Measurements from ENCODE around the gene C9orf78. TPM values are rescaled to one million over a fixed set of nuclear protein-coding genes. Genes with fewer than 3 reads are reported as not detected.

C9orf78 gene
- total and polyA plus RNA-seq, 4 donors, result 31.1 to 84.2 (median 50.9) TPM

- H3K36me3 ChIP-seq (ENCODE audit: control insufficient read depth in 4 of 4, insufficient read depth in 3 of 4, low read depth in 1 of 4, low read length in 3 of 4), result peaks cover 12 to 62% (median 26%) of the 10 kb centered on the region in 4 donors
- H3K9ac ChIP-seq (ENCODE audit: low read depth in 1 of 2, low read length in 2 of 2), result no peak overlapping the region
- WGBS, result 89% methylated on average over 11 of the region's 11 CpGs
- TF ChIP-seq REST (IDR thresholded peaks at IDR 0.05) (no peak), JUND (IDR thresholded peaks at IDR 0.05) (no peak), HNF4G (IDR thresholded peaks at IDR 0.05) (no peak), MAX (IDR thresholded peaks at IDR 0.05) (no peak), YY1 (IDR thresholded peaks at IDR 0.05) (no peak), RAD21 (IDR thresholded peaks at IDR 0.05) (no peak), SP1 (IDR thresholded peaks at IDR 0.05) (no peak), RXRA (IDR thresholded peaks at IDR 0.05) (no peak), ZBTB33 (IDR thresholded peaks at IDR 0.05) (no peak), TAF1 (conservative IDR thresholded peaks at IDR 0.05) (no peak), NR2F2 (IDR thresholded peaks at IDR 0.05) (no peak)
- H3K4me1 ChIP-seq (ENCODE audit: control insufficient read depth in 4 of 4, insufficient read depth in 4 of 4, low read length in 3 of 4), result peaks cover 0 to 3% (median 0%) of the 10 kb centered on the region in 4 donors
- H3K4me3 ChIP-seq (ENCODE audit: low read depth in 1 of 3, low read length in 3 of 3), result no peak overlapping the region
- DNase-seq (ENCODE audit: low spot score), result peak; percentile 29
- H3K27ac ChIP-seq (ENCODE audit: low read depth in 1 of 2, low read length in 2 of 2), result no peak overlapping the region
- no peaks in the 10 kb centered on the region for H3K9me3 ChIP-seq (ENCODE audit: control insufficient read depth in 4 of 4, low read length in 3 of 4)
- H3K27me3 ChIP-seq (ENCODE audit: control insufficient read depth in 4 of 4, insufficient read depth in 4 of 4, low read length in 3 of 4), result no peaks in the 10 kb centered on the region
Observed at GRCh38 chr9:129858167-129858962, 23.3 kb upstream of the C9orf78 start.

GRCh38 chr9:129857207-129857606 lies 22.1 kb upstream of the C9orf78 start:
- H3K4me3 ChIP-seq (ENCODE audit: low read depth in 1 of 3, low read length in 3 of 3), result no peak overlapping the region
- peaks cover 15 to 69% (median 32%) of the 10 kb centered on the region in 4 donors for H3K36me3 ChIP-seq (ENCODE audit: control insufficient read depth in 4 of 4, insufficient read depth in 3 of 4, low read depth in 1 of 4, low read length in 3 of 4)
- no peak overlapping the region for H3K27ac ChIP-seq (ENCODE audit: low read depth in 1 of 2, low read length in 2 of 2)
- no peaks in the 10 kb centered on the region for H3K9me3 ChIP-seq (ENCODE audit: control insufficient read depth in 4 of 4, low read length in 3 of 4)
- H3K9ac ChIP-seq (ENCODE audit: low read depth in 1 of 2, low read length in 2 of 2), result no peak overlapping the region
- no peaks in the 10 kb centered on the region for H3K27me3 ChIP-seq (ENCODE audit: control insufficient read depth in 4 of 4, insufficient read depth in 4 of 4, low read length in 3 of 4)
- WGBS, result 96% methylated on average over 7 of the region's 7 CpGs
- peaks cover 0 to 3% (median 0%) of the 10 kb centered on the region in 4 donors for H3K4me1 ChIP-seq (ENCODE audit: control insufficient read depth in 4 of 4, insufficient read depth in 4 of 4, low read length in 3 of 4)
- DNase-seq (ENCODE audit: low spot score), result peak; percentile 31
- TF ChIP-seq CTCF (IDR thresholded peaks at IDR 0.05; ENCODE audit: low read depth, low read length, missing input control) (no peak), HNF4A (conservative IDR thresholded peaks at IDR 0.05) (no peak), ATF3 (IDR thresholded peaks at IDR 0.05) (no peak), REST (IDR thresholded peaks at IDR 0.05) (no peak), EGR1 (IDR thresholded peaks at IDR 0.05; ENCODE audit: low read depth in 2 of 2) (no peak), MAX (IDR thresholded peaks at IDR 0.05) (no peak), RAD21 (IDR thresholded peaks at IDR 0.05) (no peak), RXRA (IDR thresholded peaks at IDR 0.05) (no peak), GABPA (IDR thresholded peaks at IDR 0.05 in 1 of 2, conservative IDR thresholded peaks at IDR 0.05 in 1 of 2) (no peak), YY1 (IDR thresholded peaks at IDR 0.05) (no peak), FOXA2 (IDR thresholded peaks at IDR 0.05) (no peak), JUND (IDR thresholded peaks at IDR 0.05) (no peak)

Measured in liver (tissue), 9 donors.